GM23338 (cell line): ENCODE measurements around the gene GPC5. TPM values are rescaled to one million over a fixed set of nuclear protein-coding genes. Genes with fewer than 3 reads are reported as not detected.

Experiments
- ATAC-seq: fragments of 200-7000 bp; cut with Tn5 transposase; 3 replicates; pipeline ENCODE4 v1.9.1; 2020
- DNase-seq: peaks from one replicate; pipeline ENCODE4 v3.0.0-alpha.2; 2015; ENCODE audit warnings: low spot score
- H2AFZ ChIP-seq: fragments of 200-600 bp; sonication (generic); 2 replicates; pipeline ENCODE4 v1.8.0; 2016; ENCODE audit warnings: antibody characterized with exemption, mild to moderate bottlenecking, moderate library complexity
- H3F3A ChIP-seq: fragments of 200-600 bp; sonication (generic); replicated peaks from 2 replicates; pipeline ENCODE4 v1.8.0; 2017; ENCODE audit warnings: antibody characterized with exemption, mixed run types, low read depth
- H3K27ac ChIP-seq: fragments of 200-600 bp; sonication (generic); 2 replicates; pipeline ENCODE4 v1.6.1; 2016; ENCODE audit warnings: low read depth
- H3K27me3 ChIP-seq: fragments of 200-600 bp; sonication (generic); 2 replicates; pipeline ENCODE4 v1.8.0; 2016; ENCODE audit warnings: mild to moderate bottlenecking, mixed run types, moderate library complexity; ENCODE audit not compliant: insufficient read depth
- H3K36me3 ChIP-seq: fragments of 200-600 bp; sonication (generic); 2 replicates; pipeline ENCODE4 v1.8.0; 2016; ENCODE audit warnings: mild to moderate bottlenecking; ENCODE audit not compliant: insufficient read depth
- H3K4me1 ChIP-seq: fragments of 200-600 bp; sonication (generic); 2 replicates; pipeline ENCODE4 v1.8.0; 2016; ENCODE audit warnings: mild to moderate bottlenecking, moderate library complexity; ENCODE audit not compliant: insufficient read depth
- H3K4me2 ChIP-seq: fragments of 200-600 bp; sonication (generic); 2 replicates; pipeline ENCODE4 v1.7.1; 2017; ENCODE audit warnings: mixed run types
- H3K4me3 ChIP-seq: fragments of 200-600 bp; sonication (generic); 2 replicates; pipeline ENCODE4 v1.6.1; 2016; ENCODE audit warnings: mixed run types
- H3K79me2 ChIP-seq: fragments of 200-600 bp; sonication (generic); replicated peaks from 2 replicates; pipeline ENCODE4 v1.8.0; 2017; ENCODE audit warnings: mild to moderate bottlenecking; ENCODE audit not compliant: insufficient read depth
- H3K9me2 ChIP-seq: fragments of 200-600 bp; sonication (generic); 2 replicates; pipeline ENCODE4 v1.8.0; 2017; ENCODE audit not compliant: insufficient read depth
- H4K20me1 ChIP-seq: fragments of 200-600 bp; sonication (generic); replicated peaks from 2 replicates; pipeline ENCODE4 v1.8.0; 2017; ENCODE audit warnings: mild to moderate bottlenecking; ENCODE audit not compliant: insufficient read depth
- H3K27ac Mint-ChIP-seq: 2 replicates; pipeline ENCODE4 v1.8.0; 2020; ENCODE audit warnings: inconsistent platforms, mild to moderate bottlenecking, moderate library complexity, mixed read lengths
- H3K27me3 Mint-ChIP-seq: 3 replicates; pipeline ENCODE4 v1.8.0; 2022; ENCODE audit warnings: low read depth, mild to moderate bottlenecking, moderate library complexity, mixed read lengths, inconsistent platforms; ENCODE audit not compliant: insufficient read depth, poor library complexity
- H3K36me3 Mint-ChIP-seq: 3 replicates; pipeline ENCODE4 v1.8.0; 2021; ENCODE audit warnings: low read depth, mild to moderate bottlenecking, inconsistent platforms, moderate library complexity, mixed read lengths
- H3K4me1 Mint-ChIP-seq: 3 replicates; pipeline ENCODE4 v1.8.0; 2020; ENCODE audit warnings: mild to moderate bottlenecking, inconsistent platforms, mixed read lengths
- H3K4me3 Mint-ChIP-seq: 3 replicates; pipeline ENCODE4 v1.8.0; 2021; ENCODE audit warnings: moderate library complexity, mild to moderate bottlenecking, inconsistent platforms, mixed read lengths
- H3K9me3 Mint-ChIP-seq: 3 replicates; pipeline ENCODE4 v1.8.0; 2020; ENCODE audit warnings: moderate library complexity, mild to moderate bottlenecking, inconsistent platforms, mixed read lengths
- CREB1 ChIP-seq: fragments of 250-450 bp; sonication (Bioruptor Pico); IDR thresholded peaks from 2 replicates; pipeline ENCODE4 v1.5.0; 2020; ENCODE audit warnings: low read depth, mild to moderate bottlenecking, moderate library complexity
- CTCF ChIP-seq, 2 experiments: fragments of 200-600 bp in 1 of 2; sonication (generic) in 1 of 2; conservative IDR thresholded peaks; 2 replicates each; pipeline versions ENCODE4 v1.5.1 to v1.6.1; 2016 to 2017; ENCODE audit warnings: antibody characterized with exemption in 2 of 2, low read depth in 2 of 2, mild to moderate bottlenecking in 2 of 2, moderate library complexity in 1 of 2
- ETS1 ChIP-seq: IDR thresholded peaks from 2 replicates; pipeline ENCODE4 v1.6.1; 2016; ENCODE audit warnings: antibody characterized with exemption
- EZH2 ChIP-seq: fragments of 200-600 bp; sonication (generic); IDR thresholded peaks from one replicate; pipeline ENCODE4 v1.8.0; 2017; ENCODE audit warnings: antibody characterized with exemption, mild to moderate bottlenecking, low read depth; ENCODE audit not compliant: unreplicated experiment
- EZH2phosphoT487 ChIP-seq: fragments of 200-600 bp; sonication (generic); IDR thresholded peaks from one replicate; pipeline ENCODE4 v1.8.1; 2018; ENCODE audit warnings: antibody characterized with exemption; ENCODE audit not compliant: unreplicated experiment
- JUNB ChIP-seq: IDR thresholded peaks from one replicate; pipeline ENCODE4 v1.6.1; 2016; ENCODE audit warnings: antibody characterized with exemption; ENCODE audit not compliant: unreplicated experiment
- NANOG ChIP-seq: IDR thresholded peaks from 2 replicates; pipeline ENCODE4 v1.6.1; 2016; ENCODE audit warnings: antibody characterized with exemption, borderline replicate concordance
- POLR2AphosphoS5 ChIP-seq: IDR thresholded peaks from 2 replicates; pipeline ENCODE4 v1.6.1; 2016; ENCODE audit warnings: antibody characterized with exemption, low read depth
- REST ChIP-seq: IDR thresholded peaks from one replicate; pipeline ENCODE4 v1.6.1; 2018; ENCODE audit warnings: antibody characterized with exemption; ENCODE audit not compliant: unreplicated experiment
- STAT1 ChIP-seq: IDR thresholded peaks from one replicate; pipeline ENCODE4 v1.6.1; 2016; ENCODE audit warnings: antibody characterized with exemption; ENCODE audit not compliant: unreplicated experiment
- ZNF114 ChIP-seq: fragments of 250-450 bp; sonication (Bioruptor Pico); IDR thresholded peaks from 2 replicates; pipeline ENCODE4 v1.5.0; 2020; ENCODE audit warnings: mild to moderate bottlenecking, moderate library complexity
- ZNF331 ChIP-seq: fragments of 250-450 bp; sonication (Bioruptor Pico); IDR thresholded peaks from 2 replicates; pipeline ENCODE4 v1.5.0; 2020; ENCODE audit warnings: low read depth, mild to moderate bottlenecking, moderate library complexity
- ZNF462 ChIP-seq: fragments of 250-450 bp; sonication (Bioruptor Pico); IDR thresholded peaks from 2 replicates; pipeline ENCODE4 v1.5.0; 2020; ENCODE audit warnings: mild to moderate bottlenecking, moderate library complexity
- polyA plus RNA-seq: library from polyadenylated mRNA; unstranded; fragments of >200 nt; fragmentation: Nextera tagmentation; extraction: Ambion mirVana; gene quantifications from 2 replicates; pipeline ENCODE4 v1.2.1, GENCODE V29; 2016
- total RNA-seq: library from RNA; depleted of rRNA; stranded (reverse); fragments of >200 nt; shearing (Covaris generic); gene quantifications from 2 replicates; pipeline ENCODE4 v1.2.3, GENCODE V29; 2014

The GPC5 gene
- total and polyA plus RNA-seq, 2 experiments from 2014 or later = 0.95 to 1.1 TPM

- Histone ChIP-seq H3K4me2 (no peak overlapping the region), H3K27ac (no peak overlapping the region), H3K4me1 (no peaks in the 10 kb centered on the region), H3K79me2 (no peaks in the 10 kb centered on the region), H3F3A (no peaks in the 10 kb centered on the region), H3K9me2 (no peaks in the 10 kb centered on the region), H3K27me3 (no peaks in the 10 kb centered on the region), H2AFZ (no peak overlapping the region), H3K36me3 (peaks cover 2% of the 10 kb centered on the region), H3K4me3 (no peak overlapping the region), H4K20me1 (no peaks in the 10 kb centered on the region)
- Mint-ChIP-seq H3K36me3 (peaks cover 11% of the 10 kb centered on the region; the same call in 2 of the 3 replicates), H3K9me3 (peaks cover 31% of the 10 kb centered on the region), H3K4me3 (no peak overlapping the region), H3K4me1 (no peaks in the 10 kb centered on the region), H3K27me3 (no peaks in the 10 kb centered on the region), H3K27ac (no peak overlapping the region)
- DNase-seq = no peak
- no peak for ATAC-seq
- TF ChIP-seq CREB1 (CRISPR knock-in tag) = no peak
- TF ChIP-seq JUNB = no peak
- no peak for TF ChIP-seq ZNF462
- TF ChIP-seq ZNF114 (CRISPR knock-in tag) = no peak
- no peak for TF ChIP-seq POLR2AphosphoS5
- TF ChIP-seq NANOG = no peak
- TF ChIP-seq ETS1 = no peak
- TF ChIP-seq STAT1 = no peak
- TF ChIP-seq EZH2 = no peak
- TF ChIP-seq EZH2phosphoT487 = no peak
- no peak for TF ChIP-seq CTCF (conservative IDR thresholded peaks at IDR 0.05; ENCODE audit: low read depth in 2 of 2)
- no peak for TF ChIP-seq ZNF331 (CRISPR knock-in tag)
- no peak for TF ChIP-seq REST
Observed at GRCh38 chr13:91554101-91554500, 155.7 kb downstream of the GPC5 start.
